Calu3 (cell line): Measurements from ENCODE around the gene AK8. TPM values are rescaled to one million over a fixed set of nuclear protein-coding genes. Genes with fewer than 3 reads are reported as not detected.
"Not testable (repeated sequence)": the region's sequence is repeated elsewhere in the genome, so short reads cannot be mapped to it uniquely, and the experiment has no call there.

Experiments
- BruUV-seq: library from RNA; stranded (reverse); fragments of 400-500 nt; replicated peaks from 2 replicates; lab custom pipeline; 2021; lab: Mats Ljungman, UMichigan
- CTCF ChIA-PET: fragments of 300-600 bp; sonication (Branson Sonifier 250); formaldehyde crosslinking; loops from one replicate; lab custom pipeline; 2022; ENCODE audit warnings: antibody characterized with exemption; lab: Charles Lee
- DNase-seq: peaks from one replicate; pipeline ENCODE4 v3.0.0; 2022
- H3K27ac Mint-ChIP-seq: one replicate; pipeline ENCODE4 v1.8.0; 2022; ENCODE audit warnings: mixed read lengths; ENCODE audit not compliant: unreplicated experiment
- H3K27me3 Mint-ChIP-seq: one replicate; pipeline ENCODE4 v1.8.0; 2022; ENCODE audit warnings: mixed read lengths; ENCODE audit not compliant: unreplicated experiment
- H3K36me3 Mint-ChIP-seq: one replicate; pipeline ENCODE4 v1.8.0; 2022; ENCODE audit warnings: mild to moderate bottlenecking, moderate library complexity, mixed read lengths; ENCODE audit not compliant: insufficient read depth, unreplicated experiment
- H3K4me1 Mint-ChIP-seq: one replicate; pipeline ENCODE4 v1.8.0; 2022; ENCODE audit warnings: mild to moderate bottlenecking, low read depth, mixed read lengths; ENCODE audit not compliant: unreplicated experiment
- H3K4me3 Mint-ChIP-seq: one replicate; pipeline ENCODE4 v1.8.0; 2022; ENCODE audit warnings: mild to moderate bottlenecking, low read depth, moderate library complexity, mixed read lengths; ENCODE audit not compliant: unreplicated experiment
- H3K9me3 Mint-ChIP-seq: one replicate; pipeline ENCODE4 v1.8.0; 2022; ENCODE audit warnings: low read depth, mixed read lengths; ENCODE audit not compliant: unreplicated experiment
- CTCF ChIP-seq: fragments of 200-600 bp; IDR thresholded peaks from one replicate; pipeline ENCODE4 v1.8.0; 2022; ENCODE audit warnings: antibody characterized with exemption; ENCODE audit not compliant: unreplicated experiment
- intact Hi-C: fragments of 100-400 bp; cut with micrococcal nuclease; formaldehyde crosslinking; loops from one replicate; pipeline ENCODE4 v1.10.0; 2022; ENCODE audit not compliant: unreplicated experiment
- total RNA-seq: library from RNA; stranded (reverse); gene quantifications from 2 replicates; pipeline ENCODE4 v1.2.3, GENCODE V29; 2022

The AK8 gene
- total RNA-seq, 1 experiment from 2014 or later, result 1.4 TPM

GRCh38 chr9:132721661-132722060 is 156.4 kb downstream of the AK8 start:
- H3K27ac Mint-ChIP-seq, result no peak overlapping the region

DNA sequence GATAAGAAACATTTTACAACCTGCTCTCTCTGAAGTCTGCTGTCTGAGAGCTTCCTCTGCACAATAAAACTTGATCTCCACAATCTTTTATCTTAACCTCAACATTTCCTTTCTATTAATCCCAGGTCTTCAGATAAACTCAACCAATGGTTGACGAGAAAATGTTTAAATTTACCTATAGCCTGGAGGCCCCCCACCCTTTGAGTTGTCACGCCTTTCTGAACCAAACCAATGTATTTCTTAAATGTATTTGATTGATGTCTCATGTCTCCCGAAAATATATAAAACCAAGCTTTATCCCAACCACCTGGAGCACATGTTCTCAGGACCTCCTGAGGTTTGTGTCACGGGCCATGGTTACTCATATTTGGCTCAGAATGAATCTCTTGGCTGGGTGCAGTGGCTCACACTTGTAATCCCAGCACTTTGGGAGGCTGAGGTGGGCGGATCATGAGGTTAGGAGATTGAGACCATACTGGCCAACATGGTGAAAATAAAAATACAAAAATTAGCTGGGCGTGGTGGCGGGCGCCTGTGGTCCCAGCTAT is 159.6 kb downstream of the AK8 start:
- DNase-seq, CTCF ChIA-PET, H3K9me3 Mint-ChIP-seq, intact Hi-C loops, H3K4me3 Mint-ChIP-seq, H3K4me1 Mint-ChIP-seq, H3K27ac Mint-ChIP-seq, BruUV-seq, H3K36me3 Mint-ChIP-seq: not testable (repeated sequence)
- H3K27me3 Mint-ChIP-seq, result peaks cover 29% of the 10 kb centered on the region

More at GRCh38 chr9:132721661-132722060, 156.4 kb downstream of the AK8 start:
- Mint-ChIP-seq H3K4me3 (no peak overlapping the region), H3K27me3 (peaks cover 31% of the 10 kb centered on the region), H3K36me3 (no peaks in the 10 kb centered on the region), H3K9me3 (no peaks in the 10 kb centered on the region), H3K4me1 (no peaks in the 10 kb centered on the region)
- BruUV-seq, result no TSS peak
- no peak for DNase-seq
- intact Hi-C loops, result no loop called here
- no peak for TF ChIP-seq CTCF
- CTCF ChIA-PET, result no interaction called here

DNA sequence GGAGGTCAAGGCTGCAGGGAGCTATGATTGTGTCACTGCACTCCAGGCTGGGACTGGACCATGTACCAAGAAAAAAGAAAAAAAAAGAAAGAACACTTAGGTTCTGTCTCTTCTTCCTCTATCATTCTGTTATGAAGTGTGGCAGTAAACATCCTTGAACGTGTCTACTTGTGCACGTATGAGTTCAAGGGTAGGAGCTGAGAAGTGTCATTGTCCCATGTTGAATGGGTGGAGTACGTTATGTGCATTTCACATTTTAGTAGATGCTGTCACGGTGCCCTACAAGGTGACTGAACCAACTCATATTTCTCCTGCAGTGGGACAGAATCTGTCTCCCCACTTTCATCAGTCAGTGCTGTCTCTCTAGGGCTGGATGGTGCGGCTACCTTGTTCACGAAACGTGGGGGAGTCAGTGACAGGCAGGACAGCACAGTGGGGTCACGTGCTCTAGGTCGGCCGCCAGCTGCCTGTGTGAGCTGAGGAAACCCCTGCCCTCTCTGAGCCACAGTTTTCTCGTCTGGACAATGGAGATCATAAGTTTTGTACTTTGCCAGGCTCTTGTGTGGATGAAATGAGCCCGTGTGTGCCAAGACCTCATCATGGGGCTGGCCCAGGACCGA is 160.6 kb downstream of the AK8 start:
- CTCF ChIA-PET, result no interaction called here
- H3K36me3 Mint-ChIP-seq, result no peaks in the 10 kb centered on the region
- no peak overlapping the region for H3K27ac Mint-ChIP-seq
- H3K4me1 Mint-ChIP-seq, result no peaks in the 10 kb centered on the region
- intact Hi-C loops, result no loop called here
- no peak for DNase-seq
- no TSS peak for BruUV-seq
- TF ChIP-seq CTCF, result no peak
- H3K4me3 Mint-ChIP-seq, result no peak overlapping the region
- peaks cover 19% of the 10 kb centered on the region for H3K27me3 Mint-ChIP-seq
- no peaks in the 10 kb centered on the region for H3K9me3 Mint-ChIP-seq

DNA sequence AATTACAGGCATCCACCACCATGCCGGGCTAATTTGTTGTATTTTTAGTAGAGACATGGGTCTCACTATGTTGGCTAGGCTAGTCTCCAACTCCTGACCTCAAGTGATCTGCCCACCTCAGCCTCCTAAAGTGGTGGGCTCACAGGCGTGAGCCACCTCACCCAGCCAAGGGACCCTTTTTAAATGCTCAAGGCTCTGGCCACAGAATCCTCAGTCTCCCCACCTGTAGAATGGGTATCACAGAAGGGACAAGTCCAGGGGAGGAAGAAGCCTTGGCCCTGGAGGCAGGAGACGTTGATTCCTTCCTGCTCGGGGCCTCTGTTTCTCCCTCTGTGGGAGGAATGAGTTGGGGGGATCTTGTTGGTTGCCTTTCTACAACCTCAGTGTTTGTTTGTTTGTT is 162.1 kb downstream of the AK8 start:
- H3K27ac Mint-ChIP-seq, result no peak overlapping the region
- CTCF ChIA-PET, result no interaction called here
- no peak overlapping the region for H3K4me3 Mint-ChIP-seq
- DNase-seq, result no peak
- intact Hi-C loops, result no loop called here
- no peaks in the 10 kb centered on the region for H3K36me3 Mint-ChIP-seq
- no TSS peak for BruUV-seq
- TF ChIP-seq CTCF, result no peak
- peaks cover 19% of the 10 kb centered on the region for H3K27me3 Mint-ChIP-seq
- H3K9me3 Mint-ChIP-seq, result no peaks in the 10 kb centered on the region
- no peaks in the 10 kb centered on the region for H3K4me1 Mint-ChIP-seq

- BruUV-seq, result no TSS peak
- H3K36me3 Mint-ChIP-seq, result no peaks in the 10 kb centered on the region
- CTCF ChIA-PET, result interaction anchor here (0.6 to 0.7 kb wide), 2 partner anchors 216 to 950 kb away, joined by 3 to 4 read pairs; no protein-coding TSS in a partner anchor
Observed at GRCh38 chr9:132712753-132713152, 165.3 kb downstream of the AK8 start.

More at GRCh38 chr9:132712753-132713152, 165.3 kb downstream of the AK8 start:
- H3K27ac Mint-ChIP-seq, result no peak overlapping the region
- no peak for DNase-seq
- no peaks in the 10 kb centered on the region for H3K9me3 Mint-ChIP-seq
- no peaks in the 10 kb centered on the region for H3K4me1 Mint-ChIP-seq
- TF ChIP-seq CTCF, result no peak
- H3K27me3 Mint-ChIP-seq, result peaks cover 32% of the 10 kb centered on the region
- H3K4me3 Mint-ChIP-seq, result no peak overlapping the region
- intact Hi-C loops, result no loop called here
